Measurements from ENCODE around the gene MREG.
A peak's percentile ranks its signal among the peaks of the same experiment; 100 is the strongest.
"Not testable (repeated sequence)": the region's sequence is repeated elsewhere in the genome, so short reads cannot be mapped to it uniquely, and the experiment has no call there.

The MREG gene

GRCh38 chr2:216012133-216012829, 1.1 kb downstream of the MREG start:
- peak overlapping the region; percentile 70; the same call in 1 of the 2 replicates for H2AFZ ChIP-seq (ENCODE audit: low read depth)

DNA sequence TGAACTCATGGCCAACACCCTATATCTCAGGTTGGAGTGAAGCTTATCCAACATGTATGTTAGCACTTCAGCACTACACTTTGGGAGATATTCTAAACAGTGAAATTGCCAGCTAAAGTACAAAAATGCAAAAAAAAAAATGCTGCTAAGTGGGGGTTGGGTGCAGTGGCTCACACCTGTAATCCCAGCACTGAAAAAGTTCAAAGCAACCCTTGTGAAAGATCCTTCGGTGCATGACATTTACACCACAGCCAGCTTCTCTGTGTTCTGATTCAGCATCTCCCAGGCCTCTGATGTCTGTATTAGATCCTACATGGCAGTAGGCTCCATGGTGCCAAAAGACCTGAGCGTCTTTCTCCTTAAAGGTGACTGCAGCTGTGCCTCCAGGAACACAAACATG, 4.1 kb downstream of the MREG start:
- not testable (repeated sequence) for H3K27ac ChIP-seq; H2AFZ ChIP-seq (ENCODE audit: low read depth); H3K4me2 ChIP-seq; H3K27me3 ChIP-seq (ENCODE audit: insufficient read depth, low read depth); H3K4me3 ChIP-seq (IDR thresholded peaks at IDR 0.05; ENCODE audit: insufficient read depth, low read depth, low read length); H3K9ac ChIP-seq; H3K36me3 ChIP-seq (ENCODE audit: insufficient read depth); H4K20me1 ChIP-seq (ENCODE audit: insufficient read depth)
- Histone ChIP-seq H3K79me2 (ENCODE audit: insufficient read depth, low read depth) (peaks cover 63% of the 10 kb centered on the region), H3K4me1 (ENCODE audit: low read depth, poor library complexity, severe bottlenecking) (peaks cover 58% of the 10 kb centered on the region)

More at GRCh38 chr2:216012133-216012829, 1.1 kb downstream of the MREG start:
- H3K27me3 ChIP-seq (ENCODE audit: insufficient read depth, low read depth): no peaks in the 10 kb centered on the region
- TF ChIP-seq, protein P1, sequence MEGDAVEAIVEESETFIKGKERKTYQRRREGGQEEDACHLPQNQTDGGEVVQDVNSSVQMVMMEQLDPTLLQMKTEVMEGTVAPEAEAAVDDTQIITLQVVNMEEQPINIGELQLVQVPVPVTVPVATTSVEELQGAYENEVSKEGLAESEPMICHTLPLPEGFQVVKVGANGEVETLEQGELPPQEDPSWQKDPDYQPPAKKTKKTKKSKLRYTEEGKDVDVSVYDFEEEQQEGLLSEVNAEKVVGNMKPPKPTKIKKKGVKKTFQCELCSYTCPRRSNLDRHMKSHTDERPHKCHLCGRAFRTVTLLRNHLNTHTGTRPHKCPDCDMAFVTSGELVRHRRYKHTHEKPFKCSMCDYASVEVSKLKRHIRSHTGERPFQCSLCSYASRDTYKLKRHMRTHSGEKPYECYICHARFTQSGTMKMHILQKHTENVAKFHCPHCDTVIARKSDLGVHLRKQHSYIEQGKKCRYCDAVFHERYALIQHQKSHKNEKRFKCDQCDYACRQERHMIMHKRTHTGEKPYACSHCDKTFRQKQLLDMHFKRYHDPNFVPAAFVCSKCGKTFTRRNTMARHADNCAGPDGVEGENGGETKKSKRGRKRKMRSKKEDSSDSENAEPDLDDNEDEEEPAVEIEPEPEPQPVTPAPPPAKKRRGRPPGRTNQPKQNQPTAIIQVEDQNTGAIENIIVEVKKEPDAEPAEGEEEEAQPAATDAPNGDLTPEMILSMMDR (conservative IDR thresholded peaks at IDR 0.05; ENCODE audit: low read depth, low read length): no peak
- peak overlapping the region; percentile 89 for H3K4me2 ChIP-seq
- H3K4me1 ChIP-seq (ENCODE audit: low read depth, poor library complexity, severe bottlenecking): peaks cover 67% of the 10 kb centered on the region
- H3K9ac ChIP-seq: peak overlapping the region; percentile 89
- H4K20me1 ChIP-seq (ENCODE audit: insufficient read depth): no peaks in the 10 kb centered on the region
- peak overlapping the region; percentile 94 for H3K4me3 ChIP-seq (IDR thresholded peaks at IDR 0.05; ENCODE audit: insufficient read depth, low read depth, low read length)
- H3K27ac ChIP-seq: peak overlapping the region; percentile 62
- peaks cover 41% of the 10 kb centered on the region for H3K79me2 ChIP-seq (ENCODE audit: insufficient read depth, low read depth)
- H3K36me3 ChIP-seq (ENCODE audit: insufficient read depth): no peaks in the 10 kb centered on the region

DNA sequence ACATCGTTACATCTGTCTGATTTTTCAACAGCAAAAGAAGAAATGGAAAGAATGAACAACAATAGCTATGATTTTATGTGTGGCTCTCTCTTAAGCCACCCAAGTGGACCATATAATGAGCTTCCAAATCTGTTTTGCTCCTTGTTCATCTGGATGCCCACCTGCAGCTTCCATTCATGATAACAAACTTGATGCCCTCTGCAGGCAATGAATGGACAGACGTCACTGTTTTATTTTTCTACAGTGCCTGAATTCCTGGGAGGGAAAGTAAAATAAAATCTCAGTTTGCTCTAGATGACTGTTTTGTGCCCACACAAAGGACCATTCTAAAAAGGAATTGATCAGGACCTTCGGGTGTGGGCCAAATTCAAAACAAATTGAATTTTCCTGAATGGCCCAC, 5.0 kb downstream of the MREG start:
- Histone ChIP-seq H3K36me3 (ENCODE audit: insufficient read depth) (no peaks in the 10 kb centered on the region), H2AFZ (ENCODE audit: low read depth) (no peak overlapping the region), H3K4me1 (ENCODE audit: low read depth, poor library complexity, severe bottlenecking) (peaks cover 60% of the 10 kb centered on the region), H3K79me2 (ENCODE audit: insufficient read depth, low read depth) (peaks cover 72% of the 10 kb centered on the region), H3K4me2 (no peak overlapping the region), H3K4me3 (IDR thresholded peaks at IDR 0.05; ENCODE audit: insufficient read depth, low read depth, low read length) (no peak overlapping the region), H3K27me3 (ENCODE audit: insufficient read depth, low read depth) (no peaks in the 10 kb centered on the region), H3K27ac (no peak overlapping the region), H4K20me1 (ENCODE audit: insufficient read depth) (no peaks in the 10 kb centered on the region), H3K9ac (no peak overlapping the region)
- TF ChIP-seq, protein P1 (conservative IDR thresholded peaks at IDR 0.05; ENCODE audit: low read depth, low read length): no peak

- no peak overlapping the region for H3K4me2 ChIP-seq
- no peak overlapping the region for H3K9ac ChIP-seq
- TF ChIP-seq, protein P1 (conservative IDR thresholded peaks at IDR 0.05; ENCODE audit: low read depth, low read length): no peak
- no peak overlapping the region for H2AFZ ChIP-seq (ENCODE audit: low read depth)
- peaks cover 71% of the 10 kb centered on the region for H3K79me2 ChIP-seq (ENCODE audit: insufficient read depth, low read depth)
- H3K4me3 ChIP-seq (IDR thresholded peaks at IDR 0.05; ENCODE audit: insufficient read depth, low read depth, low read length): no peak overlapping the region
- H3K27me3 ChIP-seq (ENCODE audit: insufficient read depth, low read depth): no peaks in the 10 kb centered on the region
- H4K20me1 ChIP-seq (ENCODE audit: insufficient read depth): no peaks in the 10 kb centered on the region
- H3K36me3 ChIP-seq (ENCODE audit: insufficient read depth): no peaks in the 10 kb centered on the region
- H3K4me1 ChIP-seq (ENCODE audit: low read depth, poor library complexity, severe bottlenecking): peaks cover 70% of the 10 kb centered on the region
- H3K27ac ChIP-seq: no peak overlapping the region
These were observed 7.1 kb downstream of the MREG start for GRCh38 chr2:216006164-216006663.

DNA sequence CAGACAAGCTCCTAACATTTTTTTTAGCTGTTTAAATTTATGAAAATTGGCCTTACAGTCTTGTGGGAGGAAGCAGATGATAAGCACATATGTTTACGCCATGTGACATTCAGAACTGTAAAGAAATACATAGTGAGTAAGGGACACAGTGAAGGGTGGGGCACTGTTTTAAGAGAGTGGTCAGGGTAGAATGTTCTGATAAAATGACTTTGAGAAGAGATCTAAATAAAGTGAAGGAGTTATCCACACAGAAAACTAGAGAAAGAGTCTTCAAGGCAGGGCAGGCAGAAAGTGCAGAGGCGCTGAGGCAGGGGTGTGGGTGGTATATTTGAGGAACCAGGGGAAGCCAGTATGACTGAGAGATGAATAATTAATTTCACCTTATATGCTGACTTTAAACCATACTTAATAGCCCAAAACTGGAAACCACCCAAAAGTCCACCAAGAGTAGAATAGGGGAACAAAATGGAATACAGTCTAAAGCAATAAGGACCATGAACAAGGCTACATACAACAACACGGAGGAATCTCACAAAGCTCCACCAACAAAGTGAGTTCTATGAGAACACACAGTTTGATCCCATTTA, 8.6 kb downstream of the MREG start:
- Histone ChIP-seq H4K20me1 (ENCODE audit: insufficient read depth) (no peaks in the 10 kb centered on the region), H3K79me2 (ENCODE audit: insufficient read depth, low read depth) (peaks cover 60% of the 10 kb centered on the region; the same call in 1 of the 2 replicates), H3K4me2 (no peak overlapping the region)

More for the DNA sequence above, 8.6 kb downstream of the MREG start:
- Histone ChIP-seq H3K4me1 (ENCODE audit: low read depth, poor library complexity, severe bottlenecking) (peaks cover 70% of the 10 kb centered on the region), H3K4me3 (IDR thresholded peaks at IDR 0.05; ENCODE audit: insufficient read depth, low read depth, low read length) (no peak overlapping the region), H3K27ac (no peak overlapping the region), H3K36me3 (ENCODE audit: insufficient read depth) (no peaks in the 10 kb centered on the region), H2AFZ (ENCODE audit: low read depth) (no peak overlapping the region), H3K27me3 (ENCODE audit: insufficient read depth, low read depth) (no peaks in the 10 kb centered on the region), H3K9ac (no peak overlapping the region)
- TF ChIP-seq, protein P1 (conservative IDR thresholded peaks at IDR 0.05; ENCODE audit: low read depth, low read length): no peak

Data from KMS-11 (cell line).